Nephron progenitor cell (in vitro differentiated cells): ENCODE data around the gene OXCT1.

Experiments
- DNase-seq: peaks from one replicate; pipeline ENCODE4 v3.0.0; 2021
- H3K27ac Mint-ChIP-seq: 2 replicates; pipeline ENCODE4 v1.8.0; 2021; ENCODE audit warnings: mild to moderate bottlenecking, moderate library complexity, mixed read lengths
- H3K27me3 Mint-ChIP-seq: 2 replicates; pipeline ENCODE4 v1.8.0; 2021; ENCODE audit warnings: mild to moderate bottlenecking, low read depth, mixed read lengths; ENCODE audit not compliant: poor library complexity
- H3K36me3 Mint-ChIP-seq: 2 replicates; pipeline ENCODE4 v1.8.0; 2021; ENCODE audit warnings: low read depth, mixed read lengths
- H3K4me1 Mint-ChIP-seq: 2 replicates; pipeline ENCODE4 v1.8.0; 2021; ENCODE audit warnings: mixed read lengths
- H3K4me3 Mint-ChIP-seq: 2 replicates; pipeline ENCODE4 v1.8.0; 2021; ENCODE audit warnings: mild to moderate bottlenecking, moderate library complexity, mixed read lengths
- H3K9me3 Mint-ChIP-seq: 2 replicates; pipeline ENCODE4 v1.8.0; 2021; ENCODE audit warnings: mild to moderate bottlenecking, moderate library complexity, mixed read lengths
- CTCF ChIP-seq: fragments of 200-600 bp; sonication (generic); IDR thresholded peaks from 2 replicates; pipeline ENCODE4 v1.5.0; 2021; ENCODE audit warnings: antibody characterized with exemption

Gene OXCT1

GRCh38 chr5:41842777-41843176, 27.4 kb downstream of the OXCT1 start:
- Mint-ChIP-seq H3K4me1 (no peaks in the 10 kb centered on the region), H3K4me3 (no peak overlapping the region), H3K27me3 (no peaks in the 10 kb centered on the region), H3K27ac (no peak overlapping the region), H3K36me3 (peaks cover 9% of the 10 kb centered on the region), H3K9me3 (peaks cover 4% of the 10 kb centered on the region)
- no peak for TF ChIP-seq CTCF
- DNase-seq: no peak

GRCh38 chr5:41841325-41841724, 28.9 kb downstream of the OXCT1 start:
- Mint-ChIP-seq H3K36me3 (no peaks in the 10 kb centered on the region), H3K4me3 (no peak overlapping the region), H3K9me3 (no peaks in the 10 kb centered on the region), H3K27me3 (no peaks in the 10 kb centered on the region), H3K4me1 (no peaks in the 10 kb centered on the region), H3K27ac (no peak overlapping the region)
- DNase-seq: no peak
- no peak for TF ChIP-seq CTCF

GRCh38 chr5:41840251-41840650, 30.0 kb downstream of the OXCT1 start:
- no peak overlapping the region for H3K4me3 Mint-ChIP-seq
- peaks cover 6% of the 10 kb centered on the region for H3K4me1 Mint-ChIP-seq
- TF ChIP-seq CTCF: no peak
- H3K36me3 Mint-ChIP-seq: no peaks in the 10 kb centered on the region
- no peak for DNase-seq
- H3K9me3 Mint-ChIP-seq: no peaks in the 10 kb centered on the region
- H3K27ac Mint-ChIP-seq: no peak overlapping the region
- H3K27me3 Mint-ChIP-seq: no peaks in the 10 kb centered on the region

- no peak overlapping the region for H3K4me3 Mint-ChIP-seq
- peaks cover 22% of the 10 kb centered on the region for H3K36me3 Mint-ChIP-seq
- peaks cover 6% of the 10 kb centered on the region for H3K4me1 Mint-ChIP-seq
- no peaks in the 10 kb centered on the region for H3K9me3 Mint-ChIP-seq
- TF ChIP-seq CTCF: no peak
- DNase-seq: no peak
- no peak overlapping the region for H3K27ac Mint-ChIP-seq
- no peaks in the 10 kb centered on the region for H3K27me3 Mint-ChIP-seq
These were observed 32.4 kb downstream of the OXCT1 start for GRCh38 chr5:41837793-41838192.

GRCh38 chr5:41835645-41836044, 34.6 kb downstream of the OXCT1 start:
- peaks cover 43% of the 10 kb centered on the region for H3K36me3 Mint-ChIP-seq
- no peaks in the 10 kb centered on the region for H3K9me3 Mint-ChIP-seq
- H3K4me1 Mint-ChIP-seq: peaks cover 13% of the 10 kb centered on the region
- peak; percentile 10 for DNase-seq
- peak overlapping the region; percentile 44 for H3K27ac Mint-ChIP-seq
- no peaks in the 10 kb centered on the region for H3K27me3 Mint-ChIP-seq
- no peak overlapping the region for H3K4me3 Mint-ChIP-seq
- no peak for TF ChIP-seq CTCF

GRCh38 chr5:41834506-41834905, 35.7 kb downstream of the OXCT1 start:
- H3K27ac Mint-ChIP-seq: no peak overlapping the region
- DNase-seq: no peak
- H3K27me3 Mint-ChIP-seq: no peaks in the 10 kb centered on the region
- peaks cover 44% of the 10 kb centered on the region for H3K36me3 Mint-ChIP-seq
- H3K9me3 Mint-ChIP-seq: no peaks in the 10 kb centered on the region
- TF ChIP-seq CTCF: no peak
- H3K4me1 Mint-ChIP-seq: peaks cover 13% of the 10 kb centered on the region
- H3K4me3 Mint-ChIP-seq: no peak overlapping the region
